ENCODE measurements around the gene BAD. TPM values are rescaled to one million over a fixed set of nuclear protein-coding genes. Genes with fewer than 3 reads are reported as not detected.

Gene BAD
- total RNA-seq, 1 experiment from 2014 or later: 23.3 TPM

GRCh38 chr11:64251753-64252002 is 32.8 kb downstream of the BAD start:
- Histone ChIP-seq H3K23ac (ENCODE audit: insufficient read length, low read depth, low read length) (no peak overlapping the region), H3K14ac (ENCODE audit: insufficient read depth, low read length) (peak overlapping the region; percentile 24; the same call in 1 of the 2 replicates), H3K27ac (ENCODE audit: insufficient read length, low read depth, low read length) (no peak overlapping the region), H3K4me1 (ENCODE audit: insufficient read depth, low read length) (peaks cover 9% of the 10 kb centered on the region; the same call in 1 of the 2 replicates), H4K8ac (replicated peaks; ENCODE audit: insufficient read length, low read depth, low read length) (no peak overlapping the region), H2BK15ac (ENCODE audit: low read depth, low read length) (no peak overlapping the region), H4K91ac (ENCODE audit: insufficient read length, low read depth, low read length) (no peak overlapping the region), H3K4ac (ENCODE audit: low read depth, low read length) (no peak overlapping the region), H4K5ac (ENCODE audit: insufficient read length, low read depth, low read length) (no peak overlapping the region), H3T11ph (ENCODE audit: low read length) (no peak overlapping the region), H3K4me2 (ENCODE audit: insufficient read depth, insufficient read length, low read length) (peak overlapping the region; percentile 76), H3K79me2 (ENCODE audit: insufficient read depth, low read length) (no peaks in the 10 kb centered on the region; the same call in 1 of the 2 replicates), H3K79me1 (ENCODE audit: insufficient read depth, low read depth, low read length, poor library complexity, severe bottlenecking) (peaks cover 3% of the 10 kb centered on the region), H2BK20ac (ENCODE audit: low read depth, low read length, poor library complexity, severe bottlenecking) (no peak overlapping the region), H2BK5ac (ENCODE audit: insufficient read length, low read length) (no peak overlapping the region), H3K9ac (ENCODE audit: extremely low read depth, insufficient read length, low read length) (peak overlapping the region; percentile 33), H3K18ac (ENCODE audit: insufficient read length, low read depth, low read length) (no peak overlapping the region), H2AFZ (ENCODE audit: low read length) (no peak overlapping the region), H3K9me3 (ENCODE audit: control insufficient read depth, low read depth, low read length) (no peaks in the 10 kb centered on the region), H4K20me1 (ENCODE audit: control insufficient read depth, insufficient read depth, insufficient read length) (no peaks in the 10 kb centered on the region), H3K27me3 (ENCODE audit: insufficient read depth, low read length) (no peaks in the 10 kb centered on the region), H3K23me2 (ENCODE audit: insufficient read length, low read depth, low read length, poor library complexity, severe bottlenecking) (peaks cover 21% of the 10 kb centered on the region), H2AK5ac (ENCODE audit: insufficient read length, low read length) (no peak overlapping the region), H2BK12ac (ENCODE audit: insufficient read length, low read depth, low read length) (no peak overlapping the region), H3K56ac (ENCODE audit: insufficient read length, low read depth, low read length) (no peak overlapping the region), H2BK120ac (ENCODE audit: low read depth, low read length, poor library complexity, severe bottlenecking) (no peak overlapping the region)
- Mint-ChIP-seq H3K9me3 (no peaks in the 10 kb centered on the region; a peak in 1 of 5 replicates), H3K4me3 (peak overlapping the region; percentile 85 to 98), H3K4me1 (peaks cover 34 to 44% of the 10 kb centered on the region in 2 experiments), H3K27me3 (ENCODE audit: low read depth) (no peaks in the 10 kb centered on the region), H3K27ac (peak overlapping the region in 2 of 3 experiments; percentile 88 to 95; a peak in 2 of 7 replicates), H3K36me3 (ENCODE audit: insufficient read depth in 1 of 3, low read depth in 3 of 3) (peaks cover 12 to 28% (median 24%) of the 10 kb centered on the region in 3 experiments; a peak in 6 of 7 replicates)
- no CpG with 5 or more reads among the region's 18 CpGs for WGBS (ENCODE audit: extremely low coverage, insufficient read length, low lambda C conversion rate)
- TF ChIP-seq CTCF (conservative IDR thresholded peaks at IDR 0.05): no peak
- no peak for DNase-seq
